COLO668 (cell line): ENCODE measurements around the gene APCDD1.
"Not testable (repeated sequence)": the region's sequence is repeated elsewhere in the genome, so short reads cannot be mapped to it uniquely, and the experiment has no call there.

Source experiments
- DNase-seq: peaks from one replicate; lab custom pipeline; 2025; ENCODE audit not compliant: unreplicated experiment; lab: John Stamatoyannopoulos, UW

Gene APCDD1

DNA sequence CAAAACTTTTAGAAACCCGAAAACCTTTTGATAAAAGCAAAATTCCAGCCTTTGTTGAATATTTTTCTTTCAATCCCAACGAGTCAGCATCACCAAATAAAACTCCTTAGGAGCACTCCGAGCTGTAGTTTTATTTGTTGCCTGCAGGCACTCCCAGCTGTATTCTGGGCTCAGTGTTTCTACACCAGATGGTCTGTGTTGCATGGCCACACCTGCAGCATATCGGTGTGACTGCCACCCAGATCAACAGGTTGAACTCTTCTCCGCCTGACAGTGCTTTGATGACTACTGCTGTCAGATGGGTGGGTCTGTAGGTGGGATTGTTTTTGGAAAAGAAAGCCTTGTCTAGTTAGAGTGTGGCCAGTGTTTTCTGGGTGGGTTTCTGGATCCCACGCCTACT lies 32.7 kb downstream of the APCDD1 start:
- no peak for DNase-seq

DNA sequence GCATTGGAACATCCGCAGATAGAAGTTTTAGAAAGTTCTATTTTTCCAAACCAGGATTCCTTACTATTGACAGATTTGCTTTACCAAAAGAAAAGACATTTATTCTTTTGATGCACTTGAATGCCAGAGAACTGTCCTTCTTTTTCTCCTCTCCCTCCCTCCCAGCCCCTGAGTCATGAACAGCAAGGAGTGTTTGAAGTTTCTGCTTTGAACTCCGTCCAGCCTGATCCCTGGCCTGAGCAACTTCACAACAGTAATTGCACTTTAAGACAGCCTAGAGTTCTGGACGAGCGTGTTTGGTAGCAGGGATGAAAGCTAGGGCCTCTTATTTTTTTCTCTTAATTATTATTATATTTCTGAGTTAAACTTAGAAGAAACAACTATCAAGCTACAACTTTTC lies 33.6 kb downstream of the APCDD1 start:
- DNase-seq: no peak

- no peak for DNase-seq
Measured at GRCh38 chr18:10490401-10491165, 36.1 kb downstream of the APCDD1 start.

DNA sequence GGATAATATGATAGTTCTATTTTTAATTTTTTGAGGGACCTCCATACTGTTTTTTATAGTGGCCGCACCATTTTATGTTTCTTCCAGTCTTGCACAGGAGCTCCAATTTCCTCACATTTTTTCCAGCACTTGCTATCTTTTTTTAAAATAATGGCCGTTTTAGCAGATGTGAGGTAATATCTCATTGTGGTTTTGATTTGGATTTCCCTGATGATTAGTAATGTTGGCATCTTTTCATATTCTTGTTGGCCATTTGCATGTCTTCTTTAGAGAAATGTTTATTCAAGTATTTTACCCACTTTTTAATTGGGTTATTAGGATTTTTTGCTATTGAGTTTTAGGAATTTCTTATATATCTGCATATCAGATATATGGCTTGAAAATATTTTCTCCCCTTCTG lies 41.5 kb downstream of the APCDD1 start:
- no peak for DNase-seq

- no peak for DNase-seq
Measured at GRCh38 chr18:10497206-10497749, 42.8 kb downstream of the APCDD1 start.

GRCh38 chr18:10499230-10499629 lies 44.8 kb downstream of the APCDD1 start:
- no peak for DNase-seq

DNA sequence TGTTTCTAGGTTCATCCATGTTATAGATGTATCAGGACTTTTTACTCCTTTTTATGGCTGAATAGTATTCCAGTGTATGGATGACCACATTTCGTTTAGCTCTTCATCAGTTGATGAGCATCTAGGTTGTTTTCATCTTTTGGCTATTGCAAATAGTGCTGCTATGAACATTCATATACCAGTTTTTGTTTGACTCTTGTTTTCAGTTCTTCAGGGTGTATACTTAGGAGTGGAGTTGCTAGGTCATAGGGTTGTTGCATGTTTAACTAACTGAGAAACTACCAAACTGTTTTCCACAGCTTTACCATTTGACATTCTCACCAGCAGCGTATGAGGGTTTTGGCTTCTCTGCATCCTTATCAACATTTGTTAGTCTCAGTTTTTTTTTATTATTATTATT lies 45.6 kb downstream of the APCDD1 start:
- DNase-seq: no peak

DNA sequence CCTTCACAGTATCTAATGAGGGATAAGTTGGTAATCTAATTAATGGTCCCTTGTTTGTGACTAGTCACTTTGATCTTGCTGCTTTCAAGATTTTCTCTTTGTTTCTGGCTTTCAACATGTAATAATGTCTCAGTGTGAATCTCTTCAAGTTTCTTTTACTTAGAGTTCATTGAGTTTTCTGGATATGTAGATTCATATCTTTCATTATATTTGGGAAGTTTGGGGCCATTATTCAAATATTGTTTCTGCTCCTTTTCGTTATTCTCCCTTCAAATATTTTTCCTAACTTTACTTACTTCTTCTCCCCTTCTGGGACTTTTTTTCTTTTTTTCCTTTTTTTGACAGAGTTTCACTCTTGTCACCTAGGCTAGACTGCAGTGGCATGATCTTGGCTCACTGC lies 50.3 kb downstream of the APCDD1 start:
- DNase-seq: no peak

- DNase-seq: not testable (repeated sequence)
Measured at GRCh38 chr18:10505892-10506291, 51.5 kb downstream of the APCDD1 start.

DNA sequence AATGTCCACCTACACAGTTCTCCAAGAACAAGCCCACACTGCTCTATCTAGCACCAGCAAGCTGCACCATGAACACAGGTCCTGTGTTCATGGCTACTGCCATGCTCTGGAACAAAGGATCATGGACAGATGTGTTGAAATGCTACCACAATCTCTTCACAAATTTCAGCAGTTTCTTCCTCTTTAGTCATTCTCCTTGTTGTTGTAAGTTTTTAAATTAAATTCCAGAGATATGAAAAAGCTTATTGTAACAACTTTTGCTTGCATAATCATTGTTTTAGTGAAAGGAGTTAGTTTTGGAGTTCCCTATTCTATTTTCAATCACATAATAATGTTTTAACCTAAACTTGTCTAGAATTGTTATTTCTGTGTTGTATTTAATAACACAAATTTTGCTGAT lies 54.2 kb downstream of the APCDD1 start:
- no peak for DNase-seq

DNA sequence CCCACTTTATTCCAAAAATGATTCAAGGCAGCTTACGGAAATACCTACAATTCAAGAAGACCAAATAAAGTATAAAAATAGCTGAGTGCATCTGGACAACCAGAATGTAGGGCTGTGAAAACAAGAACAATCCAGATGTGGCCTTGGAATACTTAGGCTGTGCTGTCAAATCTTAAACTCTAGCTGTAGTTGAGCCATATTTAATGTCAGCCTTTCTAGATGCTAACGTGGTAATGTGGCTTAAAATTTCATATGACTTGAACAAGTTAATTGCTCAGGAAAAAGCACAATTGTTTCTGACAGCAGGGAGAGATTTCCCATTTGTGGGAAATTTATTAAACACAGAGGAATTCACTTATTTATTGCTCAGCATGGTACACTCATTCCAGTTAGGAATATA lies 56.8 kb downstream of the APCDD1 start:
- DNase-seq: no peak

DNA sequence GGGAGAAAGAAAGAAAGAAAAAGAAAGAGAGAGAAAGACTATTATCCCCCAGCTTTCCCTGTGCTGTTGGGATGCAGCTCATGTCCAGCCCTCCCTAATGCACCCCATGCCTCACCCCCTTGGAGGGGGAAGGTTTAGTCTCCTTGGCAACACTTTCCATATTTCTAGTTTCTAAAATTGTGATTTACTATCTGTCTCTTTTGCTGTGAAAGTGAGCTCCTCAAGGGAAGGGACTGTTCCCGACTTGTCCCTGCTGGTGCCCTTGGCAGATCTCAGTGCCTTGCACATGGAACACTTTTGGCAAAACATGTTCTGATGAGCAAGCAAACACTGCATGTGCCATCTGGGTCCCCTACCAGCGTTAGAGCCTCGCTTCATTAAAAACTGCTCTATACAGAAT lies 59.6 kb downstream of the APCDD1 start:
- DNase-seq: no peak

GRCh38 chr18:10514601-10515000 lies 60.2 kb downstream of the APCDD1 start:
- no peak for DNase-seq

DNA sequence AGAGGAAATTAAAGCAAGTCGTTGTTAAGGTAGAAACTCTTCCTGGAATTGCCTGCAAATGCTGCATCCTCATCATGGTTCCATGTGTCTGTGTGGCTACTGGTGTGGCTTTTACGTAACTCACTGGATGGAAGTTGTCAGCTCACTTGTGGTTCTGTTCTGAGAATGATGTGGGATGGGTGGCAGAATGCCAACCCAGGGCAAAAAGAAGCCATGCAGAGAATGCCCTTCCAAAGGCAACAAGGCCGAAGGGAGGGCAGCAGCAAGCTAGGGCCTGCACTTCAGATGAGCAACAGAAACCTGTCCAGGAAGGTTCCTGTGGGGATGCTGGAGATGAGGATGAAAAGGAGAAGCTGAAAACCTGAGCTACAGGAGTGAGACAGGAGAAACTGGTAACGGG lies 61.0 kb downstream of the APCDD1 start:
- DNase-seq: no peak

DNA sequence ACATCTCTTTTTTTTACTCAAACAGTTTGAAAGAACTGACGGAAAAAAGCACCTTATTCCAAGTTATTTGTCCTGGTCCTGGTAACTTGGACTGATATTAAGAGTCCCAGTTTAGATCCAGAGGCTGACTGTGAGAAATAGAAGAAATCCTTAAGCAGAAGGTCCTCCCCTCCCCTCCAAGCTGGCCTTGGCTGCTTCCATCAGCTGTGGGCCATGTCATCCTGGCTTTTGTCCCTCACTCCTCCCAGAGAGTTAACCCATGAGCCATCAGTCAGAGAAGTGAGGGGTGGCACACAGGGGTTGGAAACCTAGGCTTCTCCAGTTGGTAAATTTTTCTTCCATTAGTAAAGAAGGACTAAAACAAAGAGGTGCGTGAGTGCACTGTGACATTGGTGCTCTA lies 61.6 kb downstream of the APCDD1 start:
- DNase-seq: no peak

DNA sequence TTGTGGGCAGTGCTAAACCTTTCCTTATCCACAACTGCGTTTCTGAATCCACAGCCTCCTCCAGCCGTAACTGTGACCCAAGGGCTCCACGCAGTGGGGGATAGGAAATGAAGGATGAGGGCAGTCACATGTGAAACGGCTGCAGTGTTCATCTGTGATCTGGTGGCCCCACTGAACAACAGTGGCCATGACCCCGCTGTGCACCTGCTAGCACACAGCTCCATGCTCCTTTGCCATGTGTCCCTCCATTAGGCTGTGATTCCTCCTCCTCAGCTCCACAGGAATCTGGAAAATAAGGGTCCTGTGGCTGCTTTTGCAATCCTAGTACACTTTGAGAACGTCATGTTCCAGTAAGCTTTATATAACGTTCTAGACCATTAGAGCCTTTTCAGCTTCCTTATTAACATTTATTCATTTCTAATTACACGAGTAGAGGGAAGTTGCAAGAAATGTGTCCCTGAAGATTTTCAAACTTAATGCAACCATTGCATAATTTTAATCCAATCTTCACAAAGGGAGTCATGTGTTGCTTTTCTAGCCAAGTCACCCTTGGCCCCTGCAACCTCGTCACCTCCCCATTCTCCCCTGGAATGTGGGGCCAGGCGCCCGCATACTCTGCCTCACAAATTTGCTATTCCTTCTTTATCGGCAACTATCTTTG lies 64.3 kb downstream of the APCDD1 start:
- DNase-seq: peak; percentile 12

GRCh38 chr18:10519366-10519765 lies 64.9 kb downstream of the APCDD1 start:
- no peak for DNase-seq

GRCh38 chr18:10519999-10520935 lies 65.8 kb downstream of the APCDD1 start:
- DNase-seq: peak; percentile 72

- no peak for DNase-seq
Measured at GRCh38 chr18:10521566-10521965, 67.1 kb downstream of the APCDD1 start.

- no peak for DNase-seq
Measured at GRCh38 chr18:10522574-10522973, 68.1 kb downstream of the APCDD1 start.

DNA sequence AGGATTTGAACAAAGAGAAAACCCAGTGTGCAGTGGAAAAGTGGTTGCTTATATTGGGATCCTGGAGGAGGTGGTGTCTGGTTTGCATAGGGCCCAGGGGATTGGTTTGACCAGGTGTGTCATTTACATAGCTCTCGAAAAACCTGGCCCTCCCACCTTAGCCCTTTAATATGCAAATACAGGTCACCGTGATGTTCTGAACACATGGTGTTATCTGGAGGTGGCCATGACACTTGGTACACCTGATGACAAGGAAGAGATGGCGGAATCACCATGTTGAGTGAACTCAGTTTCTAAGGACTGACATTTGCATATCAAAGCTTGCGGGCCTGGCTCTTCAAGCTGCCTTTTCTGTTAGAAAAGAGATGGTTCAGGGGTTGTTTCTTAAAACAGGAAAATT lies 69.1 kb downstream of the APCDD1 start:
- DNase-seq: no peak
